ENCODE results near the gene PGM1. TPM values are rescaled to one million over a fixed set of nuclear protein-coding genes. Genes with fewer than 3 reads are reported as not detected.

PGM1 gene
- polyA plus RNA-seq, 1 of the 3 experiments (the other 2 are of a cell fraction): 20.7 TPM

DNA sequence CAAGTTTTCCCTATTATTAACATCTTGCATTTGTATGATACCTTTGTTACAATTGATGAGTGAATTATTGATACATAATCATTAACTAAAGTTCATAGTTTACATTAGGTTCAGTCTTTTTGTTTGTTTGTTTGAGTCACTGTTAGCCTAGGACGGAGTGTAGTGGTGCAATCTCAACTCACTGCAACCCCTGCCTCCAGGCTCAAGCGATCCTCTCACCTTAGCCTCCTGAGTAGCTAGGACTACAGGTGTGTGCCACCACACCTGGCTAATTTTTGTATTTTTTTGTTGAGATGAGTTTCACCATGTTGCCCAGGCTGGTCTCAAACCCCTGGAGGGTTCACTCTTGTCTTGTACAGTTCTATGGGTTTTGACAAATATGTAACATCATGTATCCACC, 33.9 kb upstream of the PGM1 start:
- Histone ChIP-seq H2AFZ (ENCODE audit: low read depth) (no peak overlapping the region), H3F3A (replicated peaks; ENCODE audit: insufficient read depth) (no peaks in the 10 kb centered on the region), H3K27me3 (ENCODE audit: insufficient read depth) (no peaks in the 10 kb centered on the region), H3K9me2 (no peaks in the 10 kb centered on the region), H3K9ac (no peak overlapping the region), H3K36me3 (replicated peaks in 1 of 2; ENCODE audit: control insufficient read depth in 1 of 2, insufficient read depth in 2 of 2, low read length in 1 of 2) (peaks cover 0 to 6% of the 10 kb centered on the region in 2 experiments), H3K79me2 (ENCODE audit: insufficient read depth) (no peaks in the 10 kb centered on the region), H3K4me1 (ENCODE audit: control insufficient read depth in 1 of 2, insufficient read depth in 2 of 2, low read depth in 1 of 2, low read length in 1 of 2) (no peaks in the 10 kb centered on the region), H3K4me2 (no peak overlapping the region), H4K20me1 (ENCODE audit: insufficient read depth) (no peaks in the 10 kb centered on the region), H3K4me3 (ENCODE audit: low read depth in 2 of 2, low read length in 1 of 2) (no peak overlapping the region), H3K27ac (ENCODE audit: low read depth in 2 of 2, low read length in 1 of 2) (no peak overlapping the region), H3K9me3 (no peaks in the 10 kb centered on the region; the same call in 1 of the 2 replicates)
- no peak for DNase-seq
- POLR2A ChIA-PET: no interaction called here
- CTCF ChIA-PET: interaction anchor here (0.6 to 2.7 kb wide), 2 partner anchors 17 to 54 kb away, joined by 3 to 14 read pairs; no protein-coding TSS in a partner anchor
- TF ChIP-seq FOXJ3 (CRISPR knock-in tag; IDR thresholded peaks at IDR 0.05) (no peak), TCF12 (IDR thresholded peaks at IDR 0.05) (no peak), FOXM1 (IDR thresholded peaks at IDR 0.05; ENCODE audit: low read depth) (no peak), GABPA (IDR thresholded peaks at IDR 0.05; ENCODE audit: low read depth) (no peak), ELF1 (IDR thresholded peaks at IDR 0.05) (no peak), SIN3A (IDR thresholded peaks at IDR 0.05; ENCODE audit: borderline replicate concordance, low read depth, low read length) (no peak), MXI1 (IDR thresholded peaks at IDR 0.05; ENCODE audit: low read depth, low read length) (no peak), MEF2A (IDR thresholded peaks at IDR 0.05; ENCODE audit: borderline replicate concordance, low read depth) (no peak), RAD21 (IDR thresholded peaks at IDR 0.05; ENCODE audit: low read length) (no peak), NFIC (IDR thresholded peaks at IDR 0.05; ENCODE audit: borderline replicate concordance) (no peak)
- TF ChIP-seq, protein P1, sequence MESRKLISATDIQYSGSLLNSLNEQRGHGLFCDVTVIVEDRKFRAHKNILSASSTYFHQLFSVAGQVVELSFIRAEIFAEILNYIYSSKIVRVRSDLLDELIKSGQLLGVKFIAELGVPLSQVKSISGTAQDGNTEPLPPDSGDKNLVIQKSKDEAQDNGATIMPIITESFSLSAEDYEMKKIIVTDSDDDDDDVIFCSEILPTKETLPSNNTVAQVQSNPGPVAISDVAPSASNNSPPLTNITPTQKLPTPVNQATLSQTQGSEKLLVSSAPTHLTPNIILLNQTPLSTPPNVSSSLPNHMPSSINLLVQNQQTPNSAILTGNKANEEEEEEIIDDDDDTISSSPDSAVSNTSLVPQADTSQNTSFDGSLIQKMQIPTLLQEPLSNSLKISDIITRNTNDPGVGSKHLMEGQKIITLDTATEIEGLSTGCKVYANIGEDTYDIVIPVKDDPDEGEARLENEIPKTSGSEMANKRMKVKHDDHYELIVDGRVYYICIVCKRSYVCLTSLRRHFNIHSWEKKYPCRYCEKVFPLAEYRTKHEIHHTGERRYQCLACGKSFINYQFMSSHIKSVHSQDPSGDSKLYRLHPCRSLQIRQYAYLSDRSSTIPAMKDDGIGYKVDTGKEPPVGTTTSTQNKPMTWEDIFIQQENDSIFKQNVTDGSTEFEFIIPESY (IDR thresholded peaks at IDR 0.05; ENCODE audit: borderline replicate concordance, low read depth): no peak
- TF ChIP-seq, protein P2, sequence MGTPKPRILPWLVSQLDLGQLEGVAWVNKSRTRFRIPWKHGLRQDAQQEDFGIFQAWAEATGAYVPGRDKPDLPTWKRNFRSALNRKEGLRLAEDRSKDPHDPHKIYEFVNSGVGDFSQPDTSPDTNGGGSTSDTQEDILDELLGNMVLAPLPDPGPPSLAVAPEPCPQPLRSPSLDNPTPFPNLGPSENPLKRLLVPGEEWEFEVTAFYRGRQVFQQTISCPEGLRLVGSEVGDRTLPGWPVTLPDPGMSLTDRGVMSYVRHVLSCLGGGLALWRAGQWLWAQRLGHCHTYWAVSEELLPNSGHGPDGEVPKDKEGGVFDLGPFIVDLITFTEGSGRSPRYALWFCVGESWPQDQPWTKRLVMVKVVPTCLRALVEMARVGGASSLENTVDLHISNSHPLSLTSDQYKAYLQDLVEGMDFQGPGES (IDR thresholded peaks at IDR 0.05; ENCODE audit: low read depth, low read length): no peak
- TF ChIP-seq, protein P3, sequence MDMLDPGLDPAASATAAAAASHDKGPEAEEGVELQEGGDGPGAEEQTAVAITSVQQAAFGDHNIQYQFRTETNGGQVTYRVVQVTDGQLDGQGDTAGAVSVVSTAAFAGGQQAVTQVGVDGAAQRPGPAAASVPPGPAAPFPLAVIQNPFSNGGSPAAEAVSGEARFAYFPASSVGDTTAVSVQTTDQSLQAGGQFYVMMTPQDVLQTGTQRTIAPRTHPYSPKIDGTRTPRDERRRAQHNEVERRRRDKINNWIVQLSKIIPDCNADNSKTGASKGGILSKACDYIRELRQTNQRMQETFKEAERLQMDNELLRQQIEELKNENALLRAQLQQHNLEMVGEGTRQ (IDR thresholded peaks at IDR 0.05; ENCODE audit: borderline replicate concordance, low read depth, low read length): no peak
- 71% methylated on average over 2 of the region's 2 CpGs for WGBS (ENCODE audit: low lambda C conversion rate)

DNA sequence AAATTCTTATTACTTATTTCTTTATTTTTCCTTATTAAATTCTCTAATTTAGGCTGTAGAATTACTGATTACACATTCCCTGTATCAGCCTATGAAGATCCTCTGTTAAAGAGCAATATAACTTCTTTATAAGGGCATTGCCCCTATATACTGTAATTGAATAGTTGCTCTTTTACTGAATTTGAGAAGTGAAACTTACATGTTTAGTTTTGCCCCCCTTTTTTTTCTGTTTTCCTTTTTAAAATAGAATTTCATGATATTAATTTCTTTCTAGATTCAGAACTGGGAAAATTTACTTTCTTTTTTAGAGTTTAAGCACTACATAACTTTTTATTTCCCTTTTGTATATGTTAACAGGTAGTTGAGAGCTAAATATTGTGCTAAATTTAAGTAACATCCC, 29.5 kb upstream of the PGM1 start:
- Histone ChIP-seq H3F3A (replicated peaks; ENCODE audit: insufficient read depth) (no peaks in the 10 kb centered on the region), H3K4me1 (ENCODE audit: control insufficient read depth in 1 of 2, insufficient read depth in 2 of 2, low read depth in 1 of 2, low read length in 1 of 2) (no peaks in the 10 kb centered on the region), H3K9me3 (no peaks in the 10 kb centered on the region; the same call in 1 of the 2 replicates), H3K4me3 (ENCODE audit: low read depth in 2 of 2, low read length in 1 of 2) (no peak overlapping the region), H3K4me2 (no peak overlapping the region), H3K27ac (ENCODE audit: low read depth in 2 of 2, low read length in 1 of 2) (no peak overlapping the region), H4K20me1 (ENCODE audit: insufficient read depth) (no peaks in the 10 kb centered on the region), H3K9ac (no peak overlapping the region), H3K36me3 (replicated peaks in 1 of 2; ENCODE audit: control insufficient read depth in 1 of 2, insufficient read depth in 2 of 2, low read length in 1 of 2) (peaks cover 0 to 12% of the 10 kb centered on the region in 2 experiments), H2AFZ (ENCODE audit: low read depth) (no peak overlapping the region), H3K9me2 (no peaks in the 10 kb centered on the region), H3K27me3 (ENCODE audit: insufficient read depth) (no peaks in the 10 kb centered on the region), H3K79me2 (ENCODE audit: insufficient read depth) (no peaks in the 10 kb centered on the region)
- CTCF ChIA-PET: interaction anchor here (0.7 to 1.1 kb wide), 2 partner anchors 26 to 1261 kb away, joined by 3 read pairs; no protein-coding TSS in a partner anchor
- POLR2A ChIA-PET: no interaction called here
- DNase-seq: no peak
- TF ChIP-seq FOXM1 (IDR thresholded peaks at IDR 0.05; ENCODE audit: low read depth) (no peak), EZH2phosphoT487 (IDR thresholded peaks at IDR 0.05; ENCODE audit: borderline replicate concordance, low read depth) (no peak), RAD21 (IDR thresholded peaks at IDR 0.05; ENCODE audit: low read length) (no peak), RFX5 (IDR thresholded peaks at IDR 0.05; ENCODE audit: low read length) (no peak), GABPA (IDR thresholded peaks at IDR 0.05; ENCODE audit: low read depth) (no peak), TAF1 (IDR thresholded peaks at IDR 0.05; ENCODE audit: borderline replicate concordance, low read depth, low read length) (no peak), TEAD4 (IDR thresholded peaks at IDR 0.05; ENCODE audit: borderline replicate concordance, insufficient read depth) (no peak), NFIC (IDR thresholded peaks at IDR 0.05; ENCODE audit: borderline replicate concordance) (no peak), POLR2AphosphoS5 (IDR thresholded peaks at IDR 0.05; ENCODE audit: low read depth, low read length) (no peak), GATA2 (CRISPR knock-in tag; IDR thresholded peaks at IDR 0.05) (no peak), EP300 (IDR thresholded peaks at IDR 0.05; ENCODE audit: borderline replicate concordance in 1 of 2, low read depth in 1 of 2, low read length in 1 of 2) (no peak), RCOR1 (IDR thresholded peaks at IDR 0.05; ENCODE audit: low read length) (no peak), MEF2A (IDR thresholded peaks at IDR 0.05; ENCODE audit: borderline replicate concordance, low read depth) (no peak)
- TF ChIP-seq, protein P1 (IDR thresholded peaks at IDR 0.05; ENCODE audit: borderline replicate concordance, low read depth): no peak
